IPS-20b (cell line): ENCODE measurements around the gene CETP.
"Not testable (repeated sequence)": the region's sequence is repeated elsewhere in the genome, so short reads cannot be mapped to it uniquely, and the experiment has no call there.

Experiments used
- H3K27ac ChIP-seq: one replicate; pipeline ENCODE4 v1.5.1; 2013; ENCODE audit warnings: low read length
- H3K27me3 ChIP-seq: 2 replicates; pipeline ENCODE4 v1.6.1; 2013; ENCODE audit warnings: mild to moderate bottlenecking, low read length, inconsistent platforms; ENCODE audit not compliant: insufficient read depth
- H3K36me3 ChIP-seq: 2 replicates; pipeline ENCODE4 v1.6.1; 2013; ENCODE audit warnings: low read depth, mild to moderate bottlenecking, inconsistent platforms, low read length, moderate library complexity; ENCODE audit not compliant: insufficient read depth
- H3K4me1 ChIP-seq: 2 replicates; pipeline ENCODE4 v1.6.1; 2013; ENCODE audit warnings: mild to moderate bottlenecking, control low read depth, inconsistent platforms, low read length, moderate library complexity; ENCODE audit not compliant: insufficient read depth
- H3K4me3 ChIP-seq: 2 replicates; pipeline ENCODE4 v1.5.1; 2013; ENCODE audit warnings: mild to moderate bottlenecking, low read length, inconsistent platforms
- H3K9ac ChIP-seq: 2 replicates; pipeline ENCODE4 v1.6.1; 2013; ENCODE audit warnings: low read depth, mild to moderate bottlenecking, inconsistent platforms, low read length, moderate library complexity
- H3K9me3 ChIP-seq: 2 replicates; pipeline ENCODE4 v1.6.1; 2013; ENCODE audit warnings: mild to moderate bottlenecking, low read depth, low read length, inconsistent platforms; ENCODE audit not compliant: insufficient read depth

CETP gene

GRCh38 chr16:56929639-56930038 lies 32.1 kb upstream of the CETP start:
- Histone ChIP-seq H3K9me3 (no peaks in the 10 kb centered on the region), H3K4me1 (peaks cover 14% of the 10 kb centered on the region; the same call in 1 of the 2 replicates), H3K27ac (no peak overlapping the region)

GRCh38 chr16:56930486-56931270 lies 31.1 kb upstream of the CETP start:
- Histone ChIP-seq H3K9ac (no peak overlapping the region; the same call in 1 of the 2 replicates), H3K36me3 (peaks cover 8% of the 10 kb centered on the region), H3K27ac (no peak overlapping the region), H3K9me3 (no peaks in the 10 kb centered on the region), H3K4me3 (no peak overlapping the region), H3K4me1 (peaks cover 14% of the 10 kb centered on the region; the same call in 1 of the 2 replicates), H3K27me3 (no peaks in the 10 kb centered on the region)

More at GRCh38 chr16:56929639-56930038, 32.1 kb upstream of the CETP start:
- Histone ChIP-seq H3K9ac (no peak overlapping the region), H3K4me3 (no peak overlapping the region), H3K36me3 (no peaks in the 10 kb centered on the region), H3K27me3 (no peaks in the 10 kb centered on the region)

GRCh38 chr16:56931271-56931891 lies 30.4 kb upstream of the CETP start:
- peak overlapping the region; percentile 18 for H3K27ac ChIP-seq
- H3K9ac ChIP-seq: peak overlapping the region; percentile 91
- no peaks in the 10 kb centered on the region for H3K27me3 ChIP-seq
- H3K9me3 ChIP-seq: no peaks in the 10 kb centered on the region
- H3K4me1 ChIP-seq: peaks cover 14% of the 10 kb centered on the region; the same call in 1 of the 2 replicates
- H3K36me3 ChIP-seq: peaks cover 15% of the 10 kb centered on the region
- H3K4me3 ChIP-seq: peak overlapping the region; percentile 89; the same call in 1 of the 2 replicates

GRCh38 chr16:56931892-56932720 lies 29.6 kb upstream of the CETP start, which contains the start of gene HERPUD1:
Gene HERPUD1, plus strand, starts transcription at chr16:56932142. Its CDS starts 103 bp downstream, at chr16:56932245.
- Histone ChIP-seq H3K9ac (peak within 1 kb of the TSS; percentile 91), H3K4me1 (peaks cover 14% of the 10 kb centered on the region; the same call in 1 of the 2 replicates), H3K27ac (peak within 1 kb of the TSS; percentile 18), H3K27me3 (no peaks in the 10 kb centered on the region), H3K36me3 (peaks cover 22% of the 10 kb centered on the region), H3K9me3 (no peaks in the 10 kb centered on the region), H3K4me3 (peak within 1 kb of the TSS; percentile 89)

GRCh38 chr16:56932721-56933619 lies 28.8 kb upstream of the CETP start:
- Histone ChIP-seq H3K36me3 (peaks cover 31% of the 10 kb centered on the region), H3K9me3 (no peaks in the 10 kb centered on the region), H3K27me3 (no peaks in the 10 kb centered on the region), H3K4me3 (peak overlapping the region; percentile 89), H3K4me1 (peaks cover 14% of the 10 kb centered on the region; the same call in 1 of the 2 replicates), H3K9ac (peak overlapping the region; percentile 91), H3K27ac (no peak overlapping the region)

GRCh38 chr16:56933828-56934598 lies 27.7 kb upstream of the CETP start:
- Histone ChIP-seq H3K9ac (peak overlapping the region; percentile 91), H3K4me1 (peaks cover 14% of the 10 kb centered on the region; the same call in 1 of the 2 replicates), H3K36me3 (peaks cover 40% of the 10 kb centered on the region), H3K9me3 (no peaks in the 10 kb centered on the region), H3K27me3 (no peaks in the 10 kb centered on the region), H3K4me3 (peak overlapping the region; percentile 89), H3K27ac (no peak overlapping the region)

- not testable (repeated sequence) for H3K9me3 ChIP-seq, H3K9ac ChIP-seq, H3K27ac ChIP-seq, H3K27me3 ChIP-seq
- Histone ChIP-seq H3K4me3 (peak overlapping the region; percentile 89; the same call in 1 of the 2 replicates), H3K4me1 (peaks cover 14% of the 10 kb centered on the region; the same call in 1 of the 2 replicates), H3K36me3 (peaks cover 47% of the 10 kb centered on the region)
These were observed 27.1 kb upstream of the CETP start for GRCh38 chr16:56934599-56935145.

GRCh38 chr16:56935201-56935600 lies 26.5 kb upstream of the CETP start:
- H3K4me3 ChIP-seq: no peak overlapping the region
- H3K27me3 ChIP-seq: no peaks in the 10 kb centered on the region
- peaks cover 52% of the 10 kb centered on the region for H3K36me3 ChIP-seq
- no peak overlapping the region for H3K27ac ChIP-seq
- H3K4me1 ChIP-seq: peaks cover 14% of the 10 kb centered on the region; the same call in 1 of the 2 replicates
- no peaks in the 10 kb centered on the region for H3K9me3 ChIP-seq
- H3K9ac ChIP-seq: no peak overlapping the region

- peaks cover 12% of the 10 kb centered on the region; the same call in 1 of the 2 replicates for H3K4me1 ChIP-seq
- no peak overlapping the region for H3K4me3 ChIP-seq
- peaks cover 65% of the 10 kb centered on the region for H3K36me3 ChIP-seq
- H3K27me3 ChIP-seq: no peaks in the 10 kb centered on the region
- no peak overlapping the region for H3K27ac ChIP-seq
- H3K9ac ChIP-seq: no peak overlapping the region
- no peaks in the 10 kb centered on the region for H3K9me3 ChIP-seq
These were observed 25.3 kb upstream of the CETP start for GRCh38 chr16:56936491-56936890.

GRCh38 chr16:56936950-56937349 lies 24.8 kb upstream of the CETP start:
- Histone ChIP-seq H3K9me3 (no peaks in the 10 kb centered on the region), H3K9ac (no peak overlapping the region)

More at GRCh38 chr16:56936950-56937349, 24.8 kb upstream of the CETP start:
- H3K36me3 ChIP-seq: peaks cover 69% of the 10 kb centered on the region
- H3K4me3 ChIP-seq: no peak overlapping the region
- peaks cover 12% of the 10 kb centered on the region; the same call in 1 of the 2 replicates for H3K4me1 ChIP-seq
- no peaks in the 10 kb centered on the region for H3K27me3 ChIP-seq
- no peak overlapping the region for H3K27ac ChIP-seq
